OCI-LY1 (cell line): ENCODE measurements around the gene SMAD3.

Experiments used
- EZH2 ChIP-seq: fragments of 200-600 bp; sonication (generic), shearing (Covaris generic); IDR thresholded peaks from 2 replicates; pipeline ENCODE4 v1.8.0; 2017; ENCODE audit warnings: borderline replicate concordance, mixed run types, mild to moderate bottlenecking, antibody characterized with exemption, low read length, moderate library complexity, mixed read lengths
- TF ChIP-seq, protein P1 (sequence below): fragments of 200-600 bp; sonication (generic), shearing (Covaris generic); IDR thresholded peaks from 2 replicates; pipeline ENCODE4 v1.5.1; 2017; ENCODE audit warnings: mild to moderate bottlenecking, antibody characterized with exemption, low read length, moderate library complexity, mixed read lengths

DNA sequence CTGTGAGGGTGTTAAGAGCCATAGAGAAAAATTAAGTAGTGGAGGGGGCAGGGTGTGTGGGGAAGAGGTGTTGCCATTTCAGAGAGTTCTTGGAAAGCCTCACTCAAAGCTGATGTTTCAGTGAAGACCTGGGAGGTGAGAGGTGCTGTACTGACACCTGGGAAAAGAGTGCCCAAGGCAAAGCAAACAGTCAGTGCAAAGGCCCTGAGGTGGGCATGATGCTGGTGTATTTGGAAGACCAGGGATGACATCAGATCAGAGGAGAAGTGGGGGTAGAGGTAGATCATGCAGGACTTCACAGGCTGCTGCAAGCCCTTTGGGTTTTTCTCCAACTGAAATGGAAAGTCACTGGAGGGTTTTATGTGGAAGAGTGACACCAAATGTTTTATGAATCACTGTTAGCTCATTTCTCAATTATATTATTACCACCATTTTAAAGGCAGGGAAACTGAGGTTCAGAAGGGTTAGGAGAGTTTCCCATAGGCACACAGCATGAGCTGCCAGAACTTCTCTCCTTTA, 42.8 kb upstream of the SMAD3 start:
- TF ChIP-seq, protein P1, sequence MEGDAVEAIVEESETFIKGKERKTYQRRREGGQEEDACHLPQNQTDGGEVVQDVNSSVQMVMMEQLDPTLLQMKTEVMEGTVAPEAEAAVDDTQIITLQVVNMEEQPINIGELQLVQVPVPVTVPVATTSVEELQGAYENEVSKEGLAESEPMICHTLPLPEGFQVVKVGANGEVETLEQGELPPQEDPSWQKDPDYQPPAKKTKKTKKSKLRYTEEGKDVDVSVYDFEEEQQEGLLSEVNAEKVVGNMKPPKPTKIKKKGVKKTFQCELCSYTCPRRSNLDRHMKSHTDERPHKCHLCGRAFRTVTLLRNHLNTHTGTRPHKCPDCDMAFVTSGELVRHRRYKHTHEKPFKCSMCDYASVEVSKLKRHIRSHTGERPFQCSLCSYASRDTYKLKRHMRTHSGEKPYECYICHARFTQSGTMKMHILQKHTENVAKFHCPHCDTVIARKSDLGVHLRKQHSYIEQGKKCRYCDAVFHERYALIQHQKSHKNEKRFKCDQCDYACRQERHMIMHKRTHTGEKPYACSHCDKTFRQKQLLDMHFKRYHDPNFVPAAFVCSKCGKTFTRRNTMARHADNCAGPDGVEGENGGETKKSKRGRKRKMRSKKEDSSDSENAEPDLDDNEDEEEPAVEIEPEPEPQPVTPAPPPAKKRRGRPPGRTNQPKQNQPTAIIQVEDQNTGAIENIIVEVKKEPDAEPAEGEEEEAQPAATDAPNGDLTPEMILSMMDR, result no peak
- TF ChIP-seq EZH2, result no peak
